Neural cell (in vitro differentiated cells): ENCODE data around the gene GPRC5B. TPM values are rescaled to one million over a fixed set of nuclear protein-coding genes. Genes with fewer than 3 reads are reported as not detected.

Experiments used
- H2AFZ ChIP-seq: fragments of 200-600, 300-800 bp; sonication (generic), shearing (Covaris generic); 2 replicates; pipeline ENCODE4 v1.6.0; 2014; ENCODE audit warnings: low read depth, mild to moderate bottlenecking, antibody characterized with exemption, low read length, moderate library complexity
- H3F3A ChIP-seq: fragments of 200-600 bp; shearing (Covaris generic); 2 replicates; pipeline ENCODE4 v1.6.1; 2016; ENCODE audit warnings: mild to moderate bottlenecking, moderate library complexity, mixed read lengths, antibody characterized with exemption, low read length; ENCODE audit not compliant: insufficient read depth, poor library complexity, severe bottlenecking
- H3K27ac ChIP-seq: fragments of 200-600, 300-800 bp; sonication (generic), shearing (Covaris generic); 2 replicates; pipeline ENCODE4 v1.5.1; 2014; ENCODE audit warnings: mild to moderate bottlenecking, low read length, moderate library complexity
- H3K27me3 ChIP-seq: fragments of 300-800, 200-600 bp; sonication (generic), shearing (Covaris generic); 2 replicates; pipeline ENCODE4 v1.6.0; 2014; ENCODE audit warnings: mild to moderate bottlenecking, low read depth, low read length, moderate library complexity; ENCODE audit not compliant: insufficient read depth
- H3K36me3 ChIP-seq: fragments of 300-800, 200-600 bp; sonication (generic), shearing (Covaris generic); 2 replicates; pipeline ENCODE4 v1.5.1; 2014; ENCODE audit warnings: mild to moderate bottlenecking, antibody characterized with exemption, low read length, moderate library complexity; ENCODE audit not compliant: insufficient read depth
- H3K4me2 ChIP-seq: fragments of 300-800, 200-600 bp; sonication (generic), shearing (Covaris generic); 2 replicates; pipeline ENCODE4 v1.6.0; 2014; ENCODE audit warnings: mild to moderate bottlenecking, low read length
- H3K4me3 ChIP-seq: fragments of 300-800, 200-600 bp; sonication (generic), shearing (Covaris generic); 2 replicates; pipeline ENCODE4 v1.5.1; 2014; ENCODE audit warnings: mild to moderate bottlenecking, low read length, moderate library complexity
- H3K79me2 ChIP-seq: fragments of 200-600 bp; shearing (Covaris generic); replicated peaks from 2 replicates; pipeline ENCODE4 v1.6.0; 2014; ENCODE audit warnings: mild to moderate bottlenecking, low read length, moderate library complexity; ENCODE audit not compliant: insufficient read depth
- H3K9ac ChIP-seq: fragments of 300-800, 200-600 bp; sonication (generic), shearing (Covaris generic); 2 replicates; pipeline ENCODE4 v1.6.1; 2016; ENCODE audit warnings: mild to moderate bottlenecking, low read length, mixed read lengths
- H3K9me2 ChIP-seq: fragments of 200-600 bp; shearing (Covaris generic); 2 replicates; pipeline ENCODE4 v1.6.1; 2016; ENCODE audit warnings: mild to moderate bottlenecking, low read length, mixed read lengths; ENCODE audit not compliant: insufficient read depth
- H3K9me3 ChIP-seq: fragments of 200-600, 300-800 bp; sonication (generic), shearing (Covaris generic); 2 replicates; pipeline ENCODE4 v1.6.1; 2016; ENCODE audit warnings: mild to moderate bottlenecking, mixed run types, low read length, moderate library complexity, mixed read lengths
- H4K20me1 ChIP-seq: fragments of 200-600 bp; shearing (Covaris generic); 2 replicates; pipeline ENCODE4 v1.6.1; 2016; ENCODE audit warnings: mild to moderate bottlenecking, mixed run types; ENCODE audit not compliant: insufficient read depth
- EP300 ChIP-seq: fragments of 450-650 bp; conservative IDR thresholded peaks from 2 replicates; pipeline ENCODE4 v1.6.1; 2014; ENCODE audit warnings: antibody characterized with exemption, mild to moderate bottlenecking, moderate library complexity; ENCODE audit not compliant: poor library complexity, severe bottlenecking
- EZH2 ChIP-seq: fragments of 200-600, 300-800 bp; shearing (Covaris generic), sonication (generic); IDR thresholded peaks from 2 replicates; pipeline ENCODE4 v1.6.1; 2014; ENCODE audit warnings: antibody characterized with exemption, low read length, borderline replicate concordance, mild to moderate bottlenecking; ENCODE audit not compliant: insufficient read depth, poor library complexity, severe bottlenecking
- MXI1 ChIP-seq: fragments of 450-650 bp; conservative IDR thresholded peaks from 2 replicates; pipeline ENCODE4 v1.6.1; 2014; ENCODE audit warnings: antibody characterized with exemption, mild to moderate bottlenecking; ENCODE audit not compliant: poor library complexity, severe bottlenecking
- POLR2AphosphoS5 ChIP-seq: IDR thresholded peaks from 2 replicates; pipeline ENCODE4 v1.6.1; 2012
- RAD21 ChIP-seq: fragments of 450-650 bp; conservative IDR thresholded peaks from 2 replicates; pipeline ENCODE4 v1.6.1; 2014; ENCODE audit warnings: antibody characterized with exemption, mild to moderate bottlenecking, moderate library complexity
- SMC3 ChIP-seq: fragments of 450-650 bp; conservative IDR thresholded peaks from 2 replicates; pipeline ENCODE4 v1.6.1; 2014; ENCODE audit warnings: antibody characterized with exemption, mild to moderate bottlenecking, moderate library complexity; ENCODE audit not compliant: poor library complexity
- TAF1 ChIP-seq: IDR thresholded peaks from 2 replicates; pipeline ENCODE4 v1.6.1; 2012; ENCODE audit warnings: low read depth
- polyA plus RNA-seq: library from polyadenylated mRNA; depleted of rRNA; stranded (reverse); fragments of >200 nt; gene quantifications from 2 replicates; pipeline ENCODE4 v1.2.3, GENCODE V29; 2014
- TF ChIP-seq, protein P1 (sequence below): IDR thresholded peaks from 2 replicates; pipeline ENCODE4 v1.6.1; 2012; ENCODE audit warnings: borderline replicate concordance
- TF ChIP-seq, protein P2 (sequence below): fragments of 450-650 bp; IDR thresholded peaks from 2 replicates; pipeline ENCODE4 v1.5.1; 2014; ENCODE audit warnings: antibody characterized with exemption, mild to moderate bottlenecking, moderate library complexity; ENCODE audit not compliant: poor library complexity, severe bottlenecking

The GPRC5B gene
- polyA plus RNA-seq, 1 donor from 2014 or later = 25.4 TPM

DNA sequence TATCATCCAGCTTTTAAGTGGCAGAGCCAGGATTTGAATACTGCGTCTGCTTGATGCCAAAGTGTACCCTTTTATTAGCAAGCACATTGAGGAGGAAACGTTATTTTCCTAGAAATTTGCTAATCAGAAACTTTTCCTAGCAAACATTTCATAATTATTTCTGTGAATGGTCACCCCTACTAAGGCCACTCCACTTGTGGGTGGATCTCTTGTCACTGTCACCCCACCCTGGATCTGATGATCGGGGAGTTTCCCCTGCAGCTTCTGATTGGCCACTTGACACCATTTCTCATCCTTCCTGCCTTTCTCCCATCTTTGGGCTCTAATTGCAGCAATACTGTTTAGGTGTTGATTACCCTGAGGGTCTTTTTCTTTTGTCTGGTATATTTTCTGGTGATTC lies 35.9 kb downstream of the GPRC5B start:
- no peaks in the 10 kb centered on the region for H3K36me3 ChIP-seq
- no peaks in the 10 kb centered on the region for H4K20me1 ChIP-seq
- H3K9me3 ChIP-seq = no peaks in the 10 kb centered on the region
- H3K4me2 ChIP-seq = no peak overlapping the region
- no peak overlapping the region for H3K27ac ChIP-seq
- H3K4me3 ChIP-seq = no peak overlapping the region
- no peak overlapping the region for H2AFZ ChIP-seq
- no peak overlapping the region for H3K9ac ChIP-seq
- H3F3A ChIP-seq = no peaks in the 10 kb centered on the region
- no peaks in the 10 kb centered on the region for H3K27me3 ChIP-seq
- H3K79me2 ChIP-seq = no peaks in the 10 kb centered on the region
- no peaks in the 10 kb centered on the region for H3K9me2 ChIP-seq
- TF ChIP-seq POLR2AphosphoS5 (no peak), RAD21 (no peak), EP300 (no peak), SMC3 (no peak), MXI1 (no peak), TAF1 (no peak), EZH2 (no peak)
- TF ChIP-seq, protein P1, sequence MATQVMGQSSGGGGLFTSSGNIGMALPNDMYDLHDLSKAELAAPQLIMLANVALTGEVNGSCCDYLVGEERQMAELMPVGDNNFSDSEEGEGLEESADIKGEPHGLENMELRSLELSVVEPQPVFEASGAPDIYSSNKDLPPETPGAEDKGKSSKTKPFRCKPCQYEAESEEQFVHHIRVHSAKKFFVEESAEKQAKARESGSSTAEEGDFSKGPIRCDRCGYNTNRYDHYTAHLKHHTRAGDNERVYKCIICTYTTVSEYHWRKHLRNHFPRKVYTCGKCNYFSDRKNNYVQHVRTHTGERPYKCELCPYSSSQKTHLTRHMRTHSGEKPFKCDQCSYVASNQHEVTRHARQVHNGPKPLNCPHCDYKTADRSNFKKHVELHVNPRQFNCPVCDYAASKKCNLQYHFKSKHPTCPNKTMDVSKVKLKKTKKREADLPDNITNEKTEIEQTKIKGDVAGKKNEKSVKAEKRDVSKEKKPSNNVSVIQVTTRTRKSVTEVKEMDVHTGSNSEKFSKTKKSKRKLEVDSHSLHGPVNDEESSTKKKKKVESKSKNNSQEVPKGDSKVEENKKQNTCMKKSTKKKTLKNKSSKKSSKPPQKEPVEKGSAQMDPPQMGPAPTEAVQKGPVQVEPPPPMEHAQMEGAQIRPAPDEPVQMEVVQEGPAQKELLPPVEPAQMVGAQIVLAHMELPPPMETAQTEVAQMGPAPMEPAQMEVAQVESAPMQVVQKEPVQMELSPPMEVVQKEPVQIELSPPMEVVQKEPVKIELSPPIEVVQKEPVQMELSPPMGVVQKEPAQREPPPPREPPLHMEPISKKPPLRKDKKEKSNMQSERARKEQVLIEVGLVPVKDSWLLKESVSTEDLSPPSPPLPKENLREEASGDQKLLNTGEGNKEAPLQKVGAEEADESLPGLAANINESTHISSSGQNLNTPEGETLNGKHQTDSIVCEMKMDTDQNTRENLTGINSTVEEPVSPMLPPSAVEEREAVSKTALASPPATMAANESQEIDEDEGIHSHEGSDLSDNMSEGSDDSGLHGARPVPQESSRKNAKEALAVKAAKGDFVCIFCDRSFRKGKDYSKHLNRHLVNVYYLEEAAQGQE = no peak
- TF ChIP-seq, protein P2, sequence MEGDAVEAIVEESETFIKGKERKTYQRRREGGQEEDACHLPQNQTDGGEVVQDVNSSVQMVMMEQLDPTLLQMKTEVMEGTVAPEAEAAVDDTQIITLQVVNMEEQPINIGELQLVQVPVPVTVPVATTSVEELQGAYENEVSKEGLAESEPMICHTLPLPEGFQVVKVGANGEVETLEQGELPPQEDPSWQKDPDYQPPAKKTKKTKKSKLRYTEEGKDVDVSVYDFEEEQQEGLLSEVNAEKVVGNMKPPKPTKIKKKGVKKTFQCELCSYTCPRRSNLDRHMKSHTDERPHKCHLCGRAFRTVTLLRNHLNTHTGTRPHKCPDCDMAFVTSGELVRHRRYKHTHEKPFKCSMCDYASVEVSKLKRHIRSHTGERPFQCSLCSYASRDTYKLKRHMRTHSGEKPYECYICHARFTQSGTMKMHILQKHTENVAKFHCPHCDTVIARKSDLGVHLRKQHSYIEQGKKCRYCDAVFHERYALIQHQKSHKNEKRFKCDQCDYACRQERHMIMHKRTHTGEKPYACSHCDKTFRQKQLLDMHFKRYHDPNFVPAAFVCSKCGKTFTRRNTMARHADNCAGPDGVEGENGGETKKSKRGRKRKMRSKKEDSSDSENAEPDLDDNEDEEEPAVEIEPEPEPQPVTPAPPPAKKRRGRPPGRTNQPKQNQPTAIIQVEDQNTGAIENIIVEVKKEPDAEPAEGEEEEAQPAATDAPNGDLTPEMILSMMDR = no peak

DNA sequence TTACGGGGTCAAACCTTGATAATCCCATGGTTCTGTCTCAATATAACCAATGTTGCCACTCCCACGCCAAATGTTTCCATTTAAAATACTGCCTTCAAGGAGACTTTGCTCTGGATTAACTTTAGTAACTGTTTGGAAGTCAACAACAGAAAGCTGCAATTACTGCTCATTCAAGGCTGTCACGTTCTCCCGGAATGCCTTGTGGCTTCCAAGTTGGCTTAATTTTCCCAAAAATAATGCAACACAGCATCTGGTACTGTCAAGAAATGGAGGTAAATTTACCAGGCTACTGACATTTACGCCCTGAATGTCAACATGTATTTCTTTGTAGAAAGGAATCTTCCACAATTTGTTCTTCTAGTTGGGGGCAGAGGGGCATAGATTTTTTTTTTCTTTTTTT lies 38.2 kb downstream of the GPRC5B start:
- Histone ChIP-seq H3K9me3 (no peaks in the 10 kb centered on the region), H3K4me2 (no peak overlapping the region), H3K27ac (no peak overlapping the region), H3K27me3 (no peaks in the 10 kb centered on the region), H3K4me3 (no peak overlapping the region), H2AFZ (no peak overlapping the region), H3F3A (no peaks in the 10 kb centered on the region), H3K9ac (no peak overlapping the region), H3K36me3 (no peaks in the 10 kb centered on the region), H3K9me2 (no peaks in the 10 kb centered on the region), H4K20me1 (no peaks in the 10 kb centered on the region), H3K79me2 (no peaks in the 10 kb centered on the region)
- TF ChIP-seq RAD21 (no peak), EZH2 (no peak), POLR2AphosphoS5 (no peak), TAF1 (no peak), SMC3 (no peak), EP300 (no peak), MXI1 (no peak)
- TF ChIP-seq, protein P1 = no peak
- TF ChIP-seq, protein P2 = no peak
